Stimulated activated CD4-positive, alpha-beta T cell treated with anti-CD3 and anti-CD28 coated beads, TNF-alpha, amount 100 ng/mL, for 48 hours (primary cell): ENCODE measurements around the gene SERPINF2.
"Not testable (repeated sequence)": the region's sequence is repeated elsewhere in the genome, so short reads cannot be mapped to it uniquely, and the experiment has no call there.

Experiments
- DNase-seq, 3 donors: peaks; one replicate each; pipeline ENCODE4 v3.0.0-alpha.2; 2020; ENCODE audit warnings: low read depth in 3 of 3

SERPINF2 gene

DNA sequence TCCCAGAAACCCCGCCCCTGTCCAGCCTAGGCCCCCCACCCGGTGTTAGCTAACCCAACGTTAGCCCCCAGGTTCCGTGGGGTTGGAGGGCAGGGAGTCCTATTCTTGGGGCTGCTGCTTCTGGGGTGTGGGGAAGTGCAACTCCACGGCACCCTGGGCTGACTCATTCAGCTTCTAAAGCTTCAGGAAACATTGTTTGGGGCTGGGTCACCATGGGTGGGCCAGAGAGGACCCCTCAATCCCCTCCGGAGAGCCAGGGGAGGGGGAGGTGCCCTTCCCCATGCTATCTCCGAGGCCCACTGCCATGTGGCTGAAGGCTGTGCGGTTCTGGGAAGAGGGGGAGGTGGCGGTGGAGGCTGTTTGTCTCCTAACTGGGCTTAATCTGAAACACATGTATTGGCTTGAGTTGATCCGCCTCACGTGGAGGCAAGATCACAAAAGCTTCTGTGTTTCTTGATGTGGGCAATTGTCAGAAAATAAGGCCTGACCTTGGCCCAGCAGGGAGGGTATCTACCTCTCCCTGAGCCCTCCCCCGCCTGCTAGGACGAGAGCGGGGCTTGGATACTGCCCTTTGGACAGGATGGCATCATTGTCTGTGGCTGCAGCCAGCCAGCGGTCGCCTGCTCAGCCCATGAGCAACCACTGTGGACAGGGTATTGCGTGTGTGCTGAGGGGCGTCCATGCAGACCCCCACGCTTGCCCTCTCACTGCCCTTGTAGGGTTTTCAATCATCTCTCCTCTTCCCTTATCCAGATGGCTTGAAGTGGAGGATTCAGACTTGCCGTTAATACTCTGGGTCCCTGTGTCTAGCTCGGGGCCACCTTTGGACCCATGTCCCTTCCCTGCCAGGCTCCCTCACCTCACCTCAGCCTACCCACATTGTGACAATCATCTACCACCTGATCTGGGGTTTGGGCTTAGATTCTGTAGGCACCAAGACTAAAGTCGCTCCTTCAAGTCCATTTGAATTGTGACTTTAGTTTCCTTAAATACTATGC is 20.5 kb downstream of the SERPINF2 start:
- no peak for DNase-seq

DNA sequence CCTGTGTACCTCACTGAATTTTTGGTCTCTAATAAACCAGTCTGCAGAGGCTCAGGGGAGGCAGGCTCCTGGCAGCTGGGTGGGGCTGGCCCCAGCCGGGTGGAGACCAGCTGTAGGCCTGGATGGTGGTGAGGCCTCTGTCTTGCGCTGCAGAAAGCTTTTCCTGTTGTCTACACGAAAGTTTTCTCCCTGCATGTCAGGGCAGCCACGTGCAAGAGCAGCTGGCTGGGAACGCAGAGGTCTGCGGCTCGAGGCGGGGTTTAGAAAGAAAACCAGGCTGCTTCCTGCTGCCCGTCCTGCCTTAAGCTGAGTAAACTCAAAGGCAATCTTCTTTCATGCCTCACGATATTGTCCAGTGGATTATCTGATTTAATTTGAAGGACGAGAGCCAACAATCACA is 21.6 kb downstream of the SERPINF2 start:
- peak; percentile 2 to 21 (median 17) for DNase-seq

GRCh38 chr17:1764705-1765104 is 22.0 kb downstream of the SERPINF2 start:
- DNase-seq, result not testable (repeated sequence)

DNA sequence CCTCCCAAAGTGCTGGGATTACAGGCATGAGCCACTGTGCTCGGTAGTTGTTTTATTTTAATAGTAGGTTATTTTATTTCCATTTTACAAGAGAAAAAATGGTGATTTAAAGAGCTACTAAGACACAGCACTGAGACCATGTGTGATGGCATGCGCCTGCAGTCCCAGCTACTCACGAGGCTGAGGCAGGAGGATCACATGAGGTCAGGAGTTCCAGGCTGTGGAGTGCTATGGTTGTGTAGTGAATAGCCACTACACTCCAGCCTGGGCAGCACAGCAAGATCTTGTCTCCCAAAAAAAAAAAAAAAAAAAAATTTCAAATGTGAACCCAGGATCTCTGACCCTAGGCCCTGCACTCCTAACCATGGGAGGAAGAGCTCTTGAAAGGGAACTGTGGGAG is 22.9 kb downstream of the SERPINF2 start:
- no peak for DNase-seq

- DNase-seq, result no peak
Observed at GRCh38 chr17:1766382-1767135, 23.9 kb downstream of the SERPINF2 start.

DNA sequence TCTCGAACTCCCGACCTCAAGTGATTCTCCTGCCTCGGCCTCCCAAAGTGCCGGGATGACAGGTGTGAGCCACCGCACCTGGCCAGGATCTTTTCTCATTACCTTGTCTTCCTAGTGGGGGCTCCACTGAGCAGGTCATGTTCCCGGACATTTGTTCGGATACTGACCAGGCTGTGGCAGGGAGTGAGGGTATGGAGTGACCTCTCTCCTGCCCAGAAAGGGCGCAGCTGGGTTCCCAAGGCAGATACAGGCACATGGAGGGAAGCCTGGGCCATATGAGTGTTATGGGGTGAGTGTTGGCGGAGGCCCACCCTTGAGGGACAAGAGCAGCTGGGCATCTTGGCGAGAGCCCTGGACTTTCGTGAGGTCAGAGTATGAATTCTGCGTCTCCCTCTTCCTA is 24.7 kb downstream of the SERPINF2 start:
- no peak for DNase-seq

DNA sequence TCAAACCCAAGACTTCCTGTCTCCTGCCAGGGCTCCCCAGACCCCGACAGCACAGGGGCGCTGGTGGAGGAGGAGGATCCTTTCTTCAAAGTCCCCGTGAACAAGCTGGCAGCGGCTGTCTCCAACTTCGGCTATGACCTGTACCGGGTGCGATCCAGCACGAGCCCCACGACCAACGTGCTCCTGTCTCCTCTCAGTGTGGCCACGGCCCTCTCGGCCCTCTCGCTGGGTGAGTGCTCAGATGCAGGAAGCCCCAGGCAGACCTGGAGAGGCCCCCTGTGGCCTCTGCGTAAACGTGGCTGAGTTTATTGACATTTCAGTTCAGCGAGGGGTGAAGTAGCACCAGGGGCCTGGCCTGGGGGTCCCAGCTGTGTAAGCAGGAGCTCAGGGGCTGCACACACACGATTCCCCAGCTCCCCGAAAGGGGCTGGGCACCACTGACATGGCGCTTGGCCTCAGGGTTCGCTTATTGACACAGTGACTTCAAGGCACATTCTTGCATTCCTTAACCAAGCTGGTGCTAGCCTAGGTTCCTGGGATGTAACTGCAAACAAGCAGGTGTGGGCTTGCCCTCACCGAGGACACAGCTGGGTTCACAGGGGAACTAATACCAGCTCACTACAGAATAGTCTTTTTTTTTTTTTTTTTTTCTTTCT is 27.3 kb downstream of the SERPINF2 start:
- no peak for DNase-seq

- not testable (repeated sequence) for DNase-seq
Observed at GRCh38 chr17:1773000-1773695, 30.5 kb downstream of the SERPINF2 start.

DNA sequence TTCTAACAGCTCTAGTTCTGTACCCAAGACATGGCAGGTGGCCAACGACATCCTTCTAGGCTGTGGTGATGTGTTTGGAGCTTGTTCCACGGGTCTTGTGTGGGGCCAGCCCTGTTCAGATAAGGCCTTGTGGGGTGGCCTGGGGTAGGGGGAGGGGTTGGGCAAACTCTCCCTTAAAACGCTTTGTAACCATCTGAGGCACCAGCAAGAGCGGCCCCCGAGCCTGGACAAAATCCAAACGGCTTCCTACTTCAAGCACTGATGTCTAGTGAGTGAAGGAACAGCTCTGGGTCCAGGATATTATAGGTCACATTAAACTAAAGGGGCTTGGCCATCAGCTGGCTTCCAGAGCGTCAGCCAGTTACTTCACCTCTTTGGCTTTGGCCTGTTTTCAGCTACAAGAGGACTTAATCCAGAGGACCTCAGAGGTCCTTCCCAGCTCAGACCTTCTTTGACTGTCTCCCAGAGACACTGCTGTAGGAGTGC is 31.1 kb downstream of the SERPINF2 start:
- no peak for DNase-seq

DNA sequence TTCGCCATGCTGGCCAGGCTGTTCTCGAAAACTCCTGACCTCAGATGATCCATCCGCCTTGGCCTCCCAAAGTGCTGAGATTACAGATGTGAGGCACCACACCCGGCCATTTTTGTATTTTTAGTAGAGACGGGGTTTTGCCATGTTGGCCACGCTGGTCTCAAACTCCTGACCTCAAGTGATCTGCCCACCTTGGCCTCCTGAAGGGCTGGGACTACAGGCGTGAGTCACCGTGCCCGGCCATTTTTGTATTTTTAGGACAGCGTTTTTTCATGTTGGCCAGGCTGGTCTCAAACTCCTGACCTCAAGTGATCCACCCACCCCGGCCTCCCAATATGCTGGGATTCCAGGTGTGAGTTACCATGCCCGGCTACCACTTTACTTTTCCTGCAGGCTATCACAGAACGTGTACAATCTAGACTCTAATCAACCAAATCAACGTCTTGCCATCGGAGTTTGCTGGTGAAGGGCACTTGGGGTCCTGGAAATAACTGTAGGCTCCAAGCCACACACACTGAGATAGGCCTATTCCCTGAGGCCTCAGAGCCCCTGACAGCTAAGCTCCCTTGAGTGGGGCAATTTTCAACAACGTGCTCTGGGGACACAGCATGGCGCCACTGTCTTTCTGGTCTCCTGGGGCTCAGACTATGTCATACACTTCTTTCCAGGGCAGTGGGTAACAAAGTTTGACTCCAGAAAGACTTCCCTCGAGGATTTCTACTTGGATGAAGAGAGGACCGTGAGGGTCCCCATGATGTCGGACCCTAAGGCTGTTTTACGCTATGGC is 31.9 kb downstream of the SERPINF2 start:
- no peak for DNase-seq

DNA sequence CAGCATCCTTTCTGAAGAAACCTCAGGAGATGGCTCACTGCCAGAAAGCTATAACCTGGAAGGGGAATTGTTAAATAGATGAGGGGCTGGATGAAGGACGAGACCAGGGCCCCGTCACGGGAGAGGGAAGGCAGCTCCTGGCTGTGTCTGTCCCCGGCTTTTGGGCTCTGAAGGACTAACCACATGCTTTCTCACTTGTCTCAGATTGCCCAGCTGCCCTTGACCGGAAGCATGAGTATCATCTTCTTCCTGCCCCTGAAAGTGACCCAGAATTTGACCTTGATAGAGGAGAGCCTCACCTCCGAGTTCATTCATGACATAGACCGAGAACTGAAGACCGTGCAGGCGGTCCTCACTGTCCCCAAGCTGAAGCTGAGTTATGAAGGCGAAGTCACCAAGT is 33.7 kb downstream of the SERPINF2 start:
- DNase-seq, result no peak

DNA sequence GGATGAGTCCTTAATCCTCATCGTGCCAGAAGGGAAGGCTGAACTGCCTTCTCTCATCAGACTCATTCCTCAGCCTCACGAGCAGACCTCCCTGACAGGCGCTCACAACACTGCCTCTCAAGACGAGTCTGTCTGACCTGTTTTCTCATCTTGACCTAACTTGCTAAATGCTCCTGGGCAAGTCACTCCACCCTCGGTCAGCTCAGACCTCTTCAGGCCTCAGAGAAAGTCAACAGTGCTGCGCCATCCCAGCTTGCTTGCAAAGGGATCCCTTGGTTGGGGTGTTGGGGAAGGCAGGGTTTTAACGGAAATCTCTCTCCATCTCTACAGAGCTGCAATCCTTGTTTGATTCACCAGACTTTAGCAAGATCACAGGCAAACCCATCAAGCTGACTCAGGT is 34.2 kb downstream of the SERPINF2 start:
- DNase-seq, result no peak

- no peak for DNase-seq
Observed at GRCh38 chr17:1779571-1780131, 37.0 kb downstream of the SERPINF2 start.

GRCh38 chr17:1782171-1782567 is 39.5 kb downstream of the SERPINF2 start:
- no peak for DNase-seq

- DNase-seq, result no peak
Observed at GRCh38 chr17:1783271-1783670, 40.6 kb downstream of the SERPINF2 start.

DNA sequence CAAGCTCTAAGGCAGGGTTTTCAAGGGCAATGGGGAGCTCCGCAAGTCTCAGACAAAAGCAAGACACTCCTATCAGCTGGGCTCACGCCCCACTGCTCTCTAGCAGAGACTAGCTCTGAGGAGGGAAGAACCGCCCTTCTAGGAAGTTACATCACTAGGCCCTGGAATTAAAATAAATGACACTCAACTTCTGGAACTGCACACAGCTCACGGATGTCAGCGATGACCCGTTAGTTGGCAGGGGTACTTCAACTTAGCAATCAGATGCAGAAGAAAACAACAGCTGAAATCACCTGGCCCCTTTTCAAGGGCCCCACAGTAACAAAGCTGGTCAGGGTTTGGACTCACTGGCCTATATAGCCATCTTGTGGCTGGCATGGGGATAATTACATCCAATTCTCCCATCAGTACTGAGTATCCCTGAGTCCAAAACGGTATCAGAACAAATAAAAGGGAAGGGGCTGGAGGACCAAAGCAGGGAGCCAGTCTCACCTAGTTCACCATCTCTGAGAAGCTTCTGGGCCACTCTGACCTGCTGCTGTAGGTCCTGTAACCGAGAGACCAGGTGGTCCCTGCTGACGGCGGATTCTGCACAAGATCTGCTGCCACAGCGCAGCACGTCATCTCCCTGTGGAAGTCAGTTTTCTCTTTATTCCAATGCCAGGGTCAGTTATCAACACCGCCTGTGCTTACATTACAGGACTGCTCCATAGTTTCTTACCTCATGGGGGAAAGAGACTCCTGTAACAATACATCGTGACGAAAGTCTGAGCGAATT is 41.4 kb downstream of the SERPINF2 start:
- no peak for DNase-seq

GRCh38 chr17:1785930-1786329 is 43.3 kb downstream of the SERPINF2 start:
- no peak for DNase-seq

- no peak for DNase-seq
Observed at GRCh38 chr17:1786708-1787107, 44.0 kb downstream of the SERPINF2 start.

DNA sequence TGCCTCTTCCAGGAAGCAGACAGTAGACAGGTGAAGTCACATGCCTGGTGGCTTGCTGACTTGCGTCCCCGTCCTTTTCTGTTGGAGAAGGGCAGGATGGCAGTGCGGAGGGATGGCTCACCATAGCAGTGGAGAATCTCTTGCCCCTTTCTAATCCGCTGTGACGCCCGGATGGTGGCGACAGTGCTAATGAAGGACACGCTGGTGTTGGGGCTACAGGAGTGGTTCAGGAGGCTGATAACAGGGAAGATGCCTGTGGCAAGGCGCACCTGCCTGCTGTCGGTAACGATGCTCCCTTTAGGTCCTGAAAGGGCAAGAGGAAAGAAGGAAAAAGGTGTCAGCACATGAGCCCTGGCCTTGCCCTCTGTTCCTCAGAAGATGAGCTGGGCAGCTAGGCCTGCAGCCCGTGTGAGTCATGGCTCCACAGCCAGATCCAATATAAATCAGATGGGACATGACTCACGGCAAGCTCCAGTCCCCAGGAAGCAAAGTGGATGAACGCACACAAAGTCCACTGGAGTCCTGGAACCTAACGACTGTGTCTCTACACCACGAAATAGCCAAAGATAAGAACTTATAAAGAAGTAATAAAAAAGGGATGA is 44.7 kb downstream of the SERPINF2 start:
- DNase-seq, result no peak
